Measurements from ENCODE around the gene MIEF1.

MIEF1 gene

DNA sequence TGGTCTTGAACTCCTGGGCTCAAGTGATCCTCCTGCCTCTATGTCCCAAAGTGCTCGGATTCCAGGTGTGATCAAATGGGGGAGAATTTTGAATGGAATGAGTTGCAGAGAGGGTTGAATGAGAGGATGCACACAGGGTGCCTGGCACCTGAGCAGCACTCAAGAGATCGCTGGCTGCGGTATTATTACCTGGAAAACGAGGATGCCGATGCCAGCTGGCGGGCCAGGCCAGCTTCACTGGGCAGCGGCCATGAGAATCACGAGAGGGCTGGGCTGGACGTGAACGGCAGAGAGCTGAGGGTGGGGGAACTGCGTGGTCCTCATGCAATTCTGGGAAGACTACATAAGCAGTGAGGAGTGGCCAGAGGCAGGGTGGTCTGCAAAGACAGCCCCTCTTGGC, 42.4 kb upstream of the MIEF1 start:
- no peak overlapping the region for H3K14ac ChIP-seq (ENCODE audit: low read length in 2 of 2)
- no peak overlapping the region for H3K4me3 ChIP-seq (ENCODE audit: insufficient read depth in 1 of 2, low read depth in 1 of 2, low read length in 2 of 2)
- H3K27ac ChIP-seq (ENCODE audit: low read length, poor library complexity, severe bottlenecking): no peak overlapping the region
- H2BK15ac ChIP-seq (ENCODE audit: low read depth, poor library complexity, severe bottlenecking): no peak overlapping the region
- H3K18ac ChIP-seq (ENCODE audit: low read depth in 1 of 2, low read length in 2 of 2): no peak overlapping the region
- H3K79me1 ChIP-seq (replicated peaks; ENCODE audit: low read length, poor library complexity, severe bottlenecking): no peaks in the 10 kb centered on the region
- H2BK5ac ChIP-seq (ENCODE audit: low read depth, low read length, poor library complexity, severe bottlenecking): no peak overlapping the region
- no peak overlapping the region for H3K4me2 ChIP-seq (ENCODE audit: low read length, poor library complexity, severe bottlenecking)
- H3K4ac ChIP-seq (ENCODE audit: low read depth in 1 of 2, low read length in 2 of 2): no peak overlapping the region
- no peak overlapping the region for H2AK5ac ChIP-seq (ENCODE audit: low read length, severe bottlenecking)
- DNase-seq: no peak
- H3K27me3 ChIP-seq (ENCODE audit: control insufficient read depth in 1 of 2, insufficient read depth in 1 of 2, low read length in 2 of 2): peaks cover 28 to 55% of the 10 kb centered on the region in 2 experiments
- H2BK120ac ChIP-seq (ENCODE audit: low read depth, low read length): no peak overlapping the region
- peaks cover 20% of the 10 kb centered on the region for H3K4me1 ChIP-seq (ENCODE audit: control insufficient read depth, insufficient read depth, low read depth, low read length)
- H4K8ac ChIP-seq (ENCODE audit: low read length): peak overlapping the region; percentile 53
- H3K9me3 ChIP-seq (ENCODE audit: control insufficient read depth, low read length): no peaks in the 10 kb centered on the region
- no peak overlapping the region for H3K23ac ChIP-seq (ENCODE audit: low read length in 2 of 2)
- peak overlapping the region; percentile 8 for H4K91ac ChIP-seq (ENCODE audit: low read length)
- H3K36me3 ChIP-seq (ENCODE audit: control insufficient read depth in 1 of 2, insufficient read depth in 2 of 2, low read depth in 1 of 2, low read length in 2 of 2): no peaks in the 10 kb centered on the region
- H2BK12ac ChIP-seq (ENCODE audit: low read length in 2 of 2): no peak overlapping the region
- 89% methylated on average over 11 of the region's 11 CpGs for WGBS
- no peak overlapping the region for H2AFZ ChIP-seq (ENCODE audit: low read depth, low read length)
- no peak overlapping the region for H3K9ac ChIP-seq (ENCODE audit: low read length)

DNA sequence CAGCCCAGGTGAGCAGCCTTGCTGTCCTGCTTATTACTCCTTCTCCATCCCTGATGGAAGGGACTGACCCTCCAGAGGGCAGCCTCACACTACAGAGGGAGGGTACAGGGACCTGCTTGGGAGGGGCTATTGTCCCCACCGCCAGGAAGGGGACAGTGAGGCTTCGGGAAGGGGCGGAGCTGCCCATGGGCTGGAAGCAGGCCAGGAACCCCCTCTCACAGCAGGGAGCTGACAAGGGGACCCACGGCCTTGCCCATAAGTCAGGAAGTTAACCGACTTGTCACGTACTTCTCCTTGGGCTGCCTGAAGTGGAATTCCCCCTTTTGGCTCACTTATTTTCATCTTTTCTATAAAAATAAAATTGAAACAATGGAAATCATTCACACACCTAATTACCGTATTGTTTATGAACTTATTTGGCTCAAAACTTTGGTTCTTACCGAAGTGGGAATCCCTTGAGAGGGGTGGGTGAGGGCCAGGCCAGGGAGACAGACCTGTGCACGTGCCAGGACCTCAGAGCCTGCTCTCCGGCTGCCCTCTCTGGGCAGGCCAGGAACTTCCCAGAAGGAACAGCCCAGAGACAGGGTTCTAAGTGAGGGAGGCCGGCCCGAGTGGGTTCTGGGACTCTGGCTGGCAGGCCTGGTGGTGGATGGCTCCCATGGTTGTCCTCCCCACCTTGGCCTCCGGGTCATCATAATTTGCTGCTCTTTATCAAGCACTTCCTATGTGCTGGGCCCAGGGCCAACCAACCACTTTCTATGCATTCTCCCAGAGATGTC, 39.5 kb upstream of the MIEF1 start:
- no peak overlapping the region for H3K27ac ChIP-seq (ENCODE audit: low read length, poor library complexity, severe bottlenecking)
- H3K27me3 ChIP-seq (ENCODE audit: control insufficient read depth in 1 of 2, insufficient read depth in 1 of 2, low read length in 2 of 2): peaks cover 18 to 43% of the 10 kb centered on the region in 2 experiments
- H3K4me3 ChIP-seq (ENCODE audit: insufficient read depth in 1 of 2, low read depth in 1 of 2, low read length in 2 of 2): no peak overlapping the region
- H2AK5ac ChIP-seq (ENCODE audit: low read length, severe bottlenecking): peak overlapping the region; percentile 28
- H3K23ac ChIP-seq (ENCODE audit: low read length in 2 of 2): no peak overlapping the region
- 63% methylated on average over 12 of the region's 13 CpGs for WGBS
- H4K91ac ChIP-seq (ENCODE audit: low read length): no peak overlapping the region
- no peaks in the 10 kb centered on the region for H3K36me3 ChIP-seq (ENCODE audit: control insufficient read depth in 1 of 2, insufficient read depth in 2 of 2, low read depth in 1 of 2, low read length in 2 of 2)
- DNase-seq: no peak
- H2BK15ac ChIP-seq (ENCODE audit: low read depth, poor library complexity, severe bottlenecking): peak overlapping the region; percentile 34
- H2AFZ ChIP-seq (ENCODE audit: low read depth, low read length): no peak overlapping the region
- H3K4me2 ChIP-seq (ENCODE audit: low read length, poor library complexity, severe bottlenecking): no peak overlapping the region
- H4K8ac ChIP-seq (ENCODE audit: low read length): peak overlapping the region; percentile 20
- peak overlapping the region in 1 of 2 experiments; percentile 17 for H3K4ac ChIP-seq (ENCODE audit: low read depth in 1 of 2, low read length in 2 of 2)
- H3K9ac ChIP-seq (ENCODE audit: low read length): no peak overlapping the region
- H3K18ac ChIP-seq (ENCODE audit: low read depth in 1 of 2, low read length in 2 of 2): no peak overlapping the region
- H3K79me1 ChIP-seq (replicated peaks; ENCODE audit: low read length, poor library complexity, severe bottlenecking): no peaks in the 10 kb centered on the region
- no peak overlapping the region for H3K14ac ChIP-seq (ENCODE audit: low read length in 2 of 2)
- H3K9me3 ChIP-seq (ENCODE audit: control insufficient read depth, low read length): no peaks in the 10 kb centered on the region
- peaks cover 17% of the 10 kb centered on the region for H3K4me1 ChIP-seq (ENCODE audit: control insufficient read depth, insufficient read depth, low read depth, low read length)
- H2BK120ac ChIP-seq (ENCODE audit: low read depth, low read length): no peak overlapping the region
- H2BK12ac ChIP-seq (ENCODE audit: low read length in 2 of 2): no peak overlapping the region
- no peak overlapping the region for H2BK5ac ChIP-seq (ENCODE audit: low read depth, low read length, poor library complexity, severe bottlenecking)

DNA sequence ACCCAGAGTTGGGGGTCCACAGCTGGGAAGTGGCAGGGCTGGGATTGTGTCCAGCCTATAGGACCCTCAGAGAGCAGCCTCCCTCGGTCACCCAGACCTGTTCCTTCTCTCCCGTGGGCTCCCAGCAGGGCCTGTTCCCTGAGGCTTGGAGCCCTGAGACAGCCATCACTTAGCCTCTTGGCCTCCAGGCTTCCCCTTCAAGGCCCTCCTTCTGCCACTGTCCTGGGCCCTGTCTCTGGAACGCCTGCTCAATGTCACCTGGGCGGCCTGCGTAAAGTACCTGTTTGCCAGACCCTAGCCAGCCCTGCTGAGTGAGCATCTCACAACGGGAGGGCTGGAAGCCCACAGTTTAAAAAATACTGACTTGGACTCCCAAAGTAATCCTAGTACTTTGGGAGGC, 38.8 kb upstream of the MIEF1 start:
- Histone ChIP-seq H3K18ac (ENCODE audit: low read depth in 1 of 2, low read length in 2 of 2) (peak overlapping the region in 1 of 2 experiments; percentile 19), H3K9me3 (ENCODE audit: control insufficient read depth, low read length) (no peaks in the 10 kb centered on the region), H3K27ac (ENCODE audit: low read length, poor library complexity, severe bottlenecking) (no peak overlapping the region), H2AK5ac (ENCODE audit: low read length, severe bottlenecking) (peak overlapping the region; percentile 28), H3K27me3 (ENCODE audit: control insufficient read depth in 1 of 2, insufficient read depth in 1 of 2, low read length in 2 of 2) (peaks cover 14 to 44% of the 10 kb centered on the region in 2 experiments), H3K4me2 (ENCODE audit: low read length, poor library complexity, severe bottlenecking) (no peak overlapping the region), H2BK5ac (ENCODE audit: low read depth, low read length, poor library complexity, severe bottlenecking) (no peak overlapping the region), H3K23ac (ENCODE audit: low read length in 2 of 2) (no peak overlapping the region), H3K79me1 (replicated peaks; ENCODE audit: low read length, poor library complexity, severe bottlenecking) (no peaks in the 10 kb centered on the region), H2AFZ (ENCODE audit: low read depth, low read length) (no peak overlapping the region), H3K4me1 (ENCODE audit: control insufficient read depth, insufficient read depth, low read depth, low read length) (peaks cover 14% of the 10 kb centered on the region), H3K9ac (ENCODE audit: low read length) (no peak overlapping the region), H2BK12ac (ENCODE audit: low read length in 2 of 2) (no peak overlapping the region), H2BK120ac (ENCODE audit: low read depth, low read length) (no peak overlapping the region), H3K4me3 (ENCODE audit: insufficient read depth in 1 of 2, low read depth in 1 of 2, low read length in 2 of 2) (no peak overlapping the region), H2BK15ac (ENCODE audit: low read depth, poor library complexity, severe bottlenecking) (no peak overlapping the region), H3K4ac (ENCODE audit: low read depth in 1 of 2, low read length in 2 of 2) (no peak overlapping the region), H4K8ac (ENCODE audit: low read length) (no peak overlapping the region), H4K91ac (ENCODE audit: low read length) (no peak overlapping the region), H3K14ac (ENCODE audit: low read length in 2 of 2) (no peak overlapping the region), H3K36me3 (ENCODE audit: control insufficient read depth in 1 of 2, insufficient read depth in 2 of 2, low read depth in 1 of 2, low read length in 2 of 2) (no peaks in the 10 kb centered on the region)
- no peak for DNase-seq
- WGBS: 91% methylated on average over 5 of the region's 6 CpGs

DNA sequence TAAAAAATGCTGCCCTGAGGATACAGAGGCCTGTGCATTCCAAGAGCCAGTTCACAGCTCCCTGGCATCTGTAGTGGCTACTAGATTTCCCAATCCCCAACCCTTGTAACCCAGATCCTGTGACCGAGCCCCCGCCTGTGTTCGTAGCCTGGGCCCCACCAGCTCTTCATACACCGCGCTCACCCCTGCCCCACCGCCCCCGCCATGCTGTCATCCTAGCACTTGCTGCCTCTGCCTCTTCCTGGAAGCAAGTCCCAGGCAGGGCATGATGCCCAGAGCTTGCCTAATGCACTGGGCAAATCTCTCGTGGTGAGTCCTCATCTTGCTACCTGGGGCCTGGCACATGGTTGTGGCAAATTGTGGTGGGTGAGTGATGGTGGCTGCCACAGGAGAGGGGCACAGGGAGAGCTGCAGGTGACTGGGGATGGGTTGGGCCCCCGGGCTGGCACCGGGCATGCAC, 38.1 kb upstream of the MIEF1 start:
- no peak overlapping the region for H2BK120ac ChIP-seq (ENCODE audit: low read depth, low read length)
- no peaks in the 10 kb centered on the region for H3K79me1 ChIP-seq (replicated peaks; ENCODE audit: low read length, poor library complexity, severe bottlenecking)
- no peak overlapping the region for H3K4me3 ChIP-seq (ENCODE audit: insufficient read depth in 1 of 2, low read depth in 1 of 2, low read length in 2 of 2)
- no peak overlapping the region for H2BK12ac ChIP-seq (ENCODE audit: low read length in 2 of 2)
- no peak overlapping the region for H3K4me2 ChIP-seq (ENCODE audit: low read length, poor library complexity, severe bottlenecking)
- peaks cover 11% of the 10 kb centered on the region for H3K4me1 ChIP-seq (ENCODE audit: control insufficient read depth, insufficient read depth, low read depth, low read length)
- peak overlapping the region in 1 of 2 experiments; percentile 34 for H3K23ac ChIP-seq (ENCODE audit: low read length in 2 of 2)
- DNase-seq: no peak
- H3K4ac ChIP-seq (ENCODE audit: low read depth in 1 of 2, low read length in 2 of 2): no peak overlapping the region
- H2BK5ac ChIP-seq (ENCODE audit: low read depth, low read length, poor library complexity, severe bottlenecking): no peak overlapping the region
- H3K9ac ChIP-seq (ENCODE audit: low read length): no peak overlapping the region
- H2BK15ac ChIP-seq (ENCODE audit: low read depth, poor library complexity, severe bottlenecking): no peak overlapping the region
- no peak overlapping the region for H3K14ac ChIP-seq (ENCODE audit: low read length in 2 of 2)
- no peak overlapping the region for H3K27ac ChIP-seq (ENCODE audit: low read length, poor library complexity, severe bottlenecking)
- H2AFZ ChIP-seq (ENCODE audit: low read depth, low read length): no peak overlapping the region
- H3K9me3 ChIP-seq (ENCODE audit: control insufficient read depth, low read length): no peaks in the 10 kb centered on the region
- H4K8ac ChIP-seq (ENCODE audit: low read length): no peak overlapping the region
- H4K91ac ChIP-seq (ENCODE audit: low read length): no peak overlapping the region
- peak overlapping the region in 1 of 2 experiments; percentile 31 for H3K18ac ChIP-seq (ENCODE audit: low read depth in 1 of 2, low read length in 2 of 2)
- 92% methylated on average over 10 of the region's 10 CpGs for WGBS
- peaks cover 7 to 42% of the 10 kb centered on the region in 2 experiments for H3K27me3 ChIP-seq (ENCODE audit: control insufficient read depth in 1 of 2, insufficient read depth in 1 of 2, low read length in 2 of 2)
- H2AK5ac ChIP-seq (ENCODE audit: low read length, severe bottlenecking): no peak overlapping the region
- no peaks in the 10 kb centered on the region for H3K36me3 ChIP-seq (ENCODE audit: control insufficient read depth in 1 of 2, insufficient read depth in 2 of 2, low read depth in 1 of 2, low read length in 2 of 2)

Measured in mesenchymal stem cell (in vitro differentiated cells and primary cell).